Activated T-cell treated with anti-CD3 and anti-CD28 coated beads for 24 hours (primary cell): ENCODE measurements around the gene EPOP.

Experiments used
- DNase-seq: peaks from one replicate; pipeline ENCODE4 v3.0.0-alpha.2; 2020; ENCODE audit warnings: low read depth

Gene EPOP

GRCh38 chr17:38674749-38675615, at the start of gene EPOP:
EPOP (minus strand) TSS chr17:38674957; CDS start chr17:38674495, 462 bp downstream.
- peak; percentile 91 for DNase-seq

- no peak for DNase-seq
Observed at GRCh38 chr17:38721802-38722201, 47.0 kb upstream of the EPOP start.

GRCh38 chr17:38720941-38721340, 46.2 kb upstream of the EPOP start:
- DNase-seq: no peak

GRCh38 chr17:38719943-38720641, 45.3 kb upstream of the EPOP start:
- DNase-seq: no peak

GRCh38 chr17:38719289-38719942, 44.7 kb upstream of the EPOP start:
- DNase-seq: no peak

GRCh38 chr17:38717139-38717745, 42.5 kb upstream of the EPOP start:
- no peak for DNase-seq

- no peak for DNase-seq
Observed at GRCh38 chr17:38716368-38717005, 41.7 kb upstream of the EPOP start.

- DNase-seq: no peak
Observed at GRCh38 chr17:38715216-38715943, 40.6 kb upstream of the EPOP start.

- no peak for DNase-seq
Observed at GRCh38 chr17:38713456-38714075, 38.8 kb upstream of the EPOP start.

- no peak for DNase-seq
Observed at GRCh38 chr17:38712593-38712992, 37.8 kb upstream of the EPOP start.

GRCh38 chr17:38711792-38712571, 37.2 kb upstream of the EPOP start:
- DNase-seq: no peak

- DNase-seq: no peak
Observed at GRCh38 chr17:38710985-38711384, 36.2 kb upstream of the EPOP start.

GRCh38 chr17:38710604-38710962, 35.8 kb upstream of the EPOP start:
- no peak for DNase-seq

GRCh38 chr17:38709864-38710603, 35.3 kb upstream of the EPOP start:
- no peak for DNase-seq

- DNase-seq: no peak
Observed at GRCh38 chr17:38709104-38709820, 34.5 kb upstream of the EPOP start.

- DNase-seq: no peak
Observed at GRCh38 chr17:38707678-38708351, 33.1 kb upstream of the EPOP start.

- peak; percentile 26 for DNase-seq
Observed at GRCh38 chr17:38706505-38707216, 31.9 kb upstream of the EPOP start.
